Measurements from ENCODE around the gene NOS1.

DNA sequence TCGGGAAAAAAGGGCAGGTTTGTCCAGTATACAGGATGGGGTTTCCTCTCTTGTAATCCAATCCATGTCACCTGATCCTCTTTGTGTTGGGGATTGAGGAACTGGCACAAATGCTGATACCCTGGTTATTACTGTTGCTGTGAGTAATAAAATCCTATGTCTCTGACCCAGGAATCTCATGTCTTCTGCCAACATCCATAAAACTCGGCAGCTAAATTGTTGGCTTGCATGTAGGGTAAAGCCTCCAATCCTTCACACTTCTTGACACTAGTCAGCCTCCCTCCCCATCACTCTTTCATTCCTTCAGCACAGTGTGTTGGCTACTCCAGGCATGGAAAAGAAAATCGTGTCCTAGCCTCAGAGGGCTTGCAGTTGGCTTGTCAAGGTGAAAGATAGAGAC is 9.2 kb upstream of the NOS1 start:
- TF ChIP-seq, protein P1, sequence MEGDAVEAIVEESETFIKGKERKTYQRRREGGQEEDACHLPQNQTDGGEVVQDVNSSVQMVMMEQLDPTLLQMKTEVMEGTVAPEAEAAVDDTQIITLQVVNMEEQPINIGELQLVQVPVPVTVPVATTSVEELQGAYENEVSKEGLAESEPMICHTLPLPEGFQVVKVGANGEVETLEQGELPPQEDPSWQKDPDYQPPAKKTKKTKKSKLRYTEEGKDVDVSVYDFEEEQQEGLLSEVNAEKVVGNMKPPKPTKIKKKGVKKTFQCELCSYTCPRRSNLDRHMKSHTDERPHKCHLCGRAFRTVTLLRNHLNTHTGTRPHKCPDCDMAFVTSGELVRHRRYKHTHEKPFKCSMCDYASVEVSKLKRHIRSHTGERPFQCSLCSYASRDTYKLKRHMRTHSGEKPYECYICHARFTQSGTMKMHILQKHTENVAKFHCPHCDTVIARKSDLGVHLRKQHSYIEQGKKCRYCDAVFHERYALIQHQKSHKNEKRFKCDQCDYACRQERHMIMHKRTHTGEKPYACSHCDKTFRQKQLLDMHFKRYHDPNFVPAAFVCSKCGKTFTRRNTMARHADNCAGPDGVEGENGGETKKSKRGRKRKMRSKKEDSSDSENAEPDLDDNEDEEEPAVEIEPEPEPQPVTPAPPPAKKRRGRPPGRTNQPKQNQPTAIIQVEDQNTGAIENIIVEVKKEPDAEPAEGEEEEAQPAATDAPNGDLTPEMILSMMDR (IDR thresholded peaks at IDR 0.05), result no peak
- TF ChIP-seq POLR2A (IDR thresholded peaks at IDR 0.05) (no peak), EP300 (IDR thresholded peaks at IDR 0.05; ENCODE audit: low read depth) (no peak), POLR2AphosphoS5 (IDR thresholded peaks at IDR 0.05) (no peak)

All from transverse colon (tissue), 4 donors.